ENCODE results near the gene CNDP1. TPM values are rescaled to one million over a fixed set of nuclear protein-coding genes. Genes with fewer than 3 reads are reported as not detected.
"Not testable (repeated sequence)": the region's sequence is repeated elsewhere in the genome, so short reads cannot be mapped to it uniquely, and the experiment has no call there.

CNDP1 gene
- total RNA-seq, 6 experiments from 2014 or later = not detected

- Mint-ChIP-seq H3K4me3 (peak overlapping the region; percentile 95), H3K27me3 (ENCODE audit: insufficient read depth) (peaks cover 7% of the 10 kb centered on the region), H3K4me1 (ENCODE audit: low read depth) (peaks cover 28% of the 10 kb centered on the region), H3K27ac (peak overlapping the region; percentile 91), H3K36me3 (ENCODE audit: low read depth) (peaks cover 15% of the 10 kb centered on the region; the same call in 1 of the 2 replicates), H3K9me3 (peaks cover 2% of the 10 kb centered on the region; the same call in 1 of the 2 replicates)
- DNase-seq = no peak
- TF ChIP-seq CTCF (IDR thresholded peaks at IDR 0.05) = no peak
These were observed 37.0 kb upstream of the CNDP1 start for GRCh38 chr18:74497324-74497676.

- H3K9me3 Mint-ChIP-seq = no peaks in the 10 kb centered on the region
- no peak for TF ChIP-seq CTCF (IDR thresholded peaks at IDR 0.05)
- H3K27ac Mint-ChIP-seq = no peak overlapping the region
- H3K4me1 Mint-ChIP-seq (ENCODE audit: low read depth) = peaks cover 28% of the 10 kb centered on the region
- H3K36me3 Mint-ChIP-seq (ENCODE audit: low read depth) = peaks cover 15% of the 10 kb centered on the region; the same call in 1 of the 2 replicates
- H3K27me3 Mint-ChIP-seq (ENCODE audit: insufficient read depth) = peaks cover 4% of the 10 kb centered on the region
- DNase-seq = no peak
- peak overlapping the region; percentile 95; the same call in 1 of the 2 replicates for H3K4me3 Mint-ChIP-seq
These were observed 36.5 kb upstream of the CNDP1 start for GRCh38 chr18:74497778-74498177.

- peaks cover 28% of the 10 kb centered on the region for H3K4me1 Mint-ChIP-seq (ENCODE audit: low read depth)
These were observed 35.3 kb upstream of the CNDP1 start for GRCh38 chr18:74498712-74499627.

GRCh38 chr18:74499633-74500032 is 34.7 kb upstream of the CNDP1 start:
- peaks cover 4% of the 10 kb centered on the region for H3K27me3 Mint-ChIP-seq (ENCODE audit: insufficient read depth)
- H3K27ac Mint-ChIP-seq = peak overlapping the region; percentile 70
- peak overlapping the region; percentile 63; the same call in 1 of the 2 replicates for H3K4me3 Mint-ChIP-seq
- H3K36me3 Mint-ChIP-seq (ENCODE audit: low read depth) = peaks cover 20% of the 10 kb centered on the region; the same call in 1 of the 2 replicates
- H3K9me3 Mint-ChIP-seq = no peaks in the 10 kb centered on the region
- TF ChIP-seq CTCF (IDR thresholded peaks at IDR 0.05) = no peak
- no peak for DNase-seq
- peaks cover 28% of the 10 kb centered on the region for H3K4me1 Mint-ChIP-seq (ENCODE audit: low read depth)

More at GRCh38 chr18:74498712-74499627, 35.3 kb upstream of the CNDP1 start:
- Mint-ChIP-seq H3K4me3 (peak overlapping the region; percentile 63; the same call in 1 of the 2 replicates), H3K36me3 (ENCODE audit: low read depth) (peaks cover 20% of the 10 kb centered on the region; the same call in 1 of the 2 replicates), H3K27me3 (ENCODE audit: insufficient read depth) (peaks cover 4% of the 10 kb centered on the region), H3K9me3 (no peaks in the 10 kb centered on the region), H3K27ac (peak overlapping the region; percentile 70)
- no peak for TF ChIP-seq CTCF (IDR thresholded peaks at IDR 0.05)
- no peak for DNase-seq

- peak overlapping the region; percentile 7; the same call in 1 of the 2 replicates for H3K27ac Mint-ChIP-seq
- H3K9me3 Mint-ChIP-seq = no peaks in the 10 kb centered on the region
- no peak for DNase-seq
- H3K27me3 Mint-ChIP-seq (ENCODE audit: insufficient read depth) = peaks cover 4% of the 10 kb centered on the region
- H3K4me1 Mint-ChIP-seq (ENCODE audit: low read depth) = peaks cover 28% of the 10 kb centered on the region
- no peak overlapping the region for H3K4me3 Mint-ChIP-seq
- H3K36me3 Mint-ChIP-seq (ENCODE audit: low read depth) = peaks cover 20% of the 10 kb centered on the region; the same call in 1 of the 2 replicates
- no peak for TF ChIP-seq CTCF (IDR thresholded peaks at IDR 0.05)
These were observed 33.9 kb upstream of the CNDP1 start for GRCh38 chr18:74500372-74500771.

- not testable (repeated sequence) for H3K9me3 Mint-ChIP-seq; H3K27me3 Mint-ChIP-seq (ENCODE audit: insufficient read depth); DNase-seq; H3K4me3 Mint-ChIP-seq
- Mint-ChIP-seq H3K36me3 (ENCODE audit: low read depth) (peaks cover 20% of the 10 kb centered on the region; the same call in 1 of the 2 replicates), H3K27ac (peak overlapping the region; percentile 7; the same call in 1 of the 2 replicates), H3K4me1 (ENCODE audit: low read depth) (peaks cover 28% of the 10 kb centered on the region)
These were observed 33.5 kb upstream of the CNDP1 start for GRCh38 chr18:74500774-74501173.

Data from HFFc6 (cell line).